SK-N-SH (cell line): ENCODE data around the gene PFDN5. TPM values are rescaled to one million over a fixed set of nuclear protein-coding genes. Genes with fewer than 3 reads are reported as not detected.

Experiments
- CHD2 ChIP-seq: fragments of 150-350 bp; IDR thresholded peaks from 2 replicates; pipeline ENCODE4 v1.6.1; 2018; ENCODE audit warnings: low read length; ENCODE audit not compliant: partially characterized antibody
- GABPA ChIP-seq: IDR thresholded peaks from 2 replicates; pipeline ENCODE4 v1.4.0; 2012; ENCODE audit warnings: low read depth, mild to moderate bottlenecking
- MEF2A ChIP-seq: IDR thresholded peaks from 2 replicates; pipeline ENCODE4 v1.4.0; 2012; ENCODE audit warnings: low read depth, borderline replicate concordance
- RAD21 ChIP-seq: IDR thresholded peaks from 2 replicates; pipeline ENCODE4 v1.6.1; 2012; ENCODE audit warnings: mild to moderate bottlenecking, low read length
- RCOR1 ChIP-seq: fragments of 150-350 bp; IDR thresholded peaks from 2 replicates; pipeline ENCODE4 v1.6.1; 2017; ENCODE audit warnings: antibody characterized with exemption, low read length
- TEAD4 ChIP-seq: IDR thresholded peaks from 2 replicates; pipeline ENCODE4 v1.4.0; 2012; ENCODE audit warnings: mild to moderate bottlenecking, borderline replicate concordance; ENCODE audit not compliant: insufficient read depth
- polyA plus RNA-seq, 3 experiments: library from polyadenylated mRNA; depleted of rRNA; stranded (reverse); fragments of >200 nt; gene quantifications; 2 replicates each; pipeline ENCODE4 v1.2.3, GENCODE V29; 2012
- TF ChIP-seq, protein P1 (sequence below): IDR thresholded peaks from 2 replicates; pipeline ENCODE4 v1.4.0; 2012; ENCODE audit warnings: low read depth, borderline replicate concordance
- TF ChIP-seq, protein P2 (sequence below): fragments of 150-350 bp; IDR thresholded peaks from 2 replicates; pipeline ENCODE4 v1.6.1; 2016; ENCODE audit warnings: mild to moderate bottlenecking, low read depth, low read length
- TF ChIP-seq, protein P3 (sequence below): IDR thresholded peaks from 2 replicates; pipeline ENCODE4 v1.6.1; 2012; ENCODE audit warnings: mild to moderate bottlenecking, low read depth, low read length, moderate library complexity
- TF ChIP-seq, protein P4 (sequence below): fragments of 150-350 bp; IDR thresholded peaks from 2 replicates; pipeline ENCODE4 v1.6.1; 2017; ENCODE audit warnings: antibody characterized with exemption, low read length, low read depth, borderline replicate concordance
- TF ChIP-seq, protein P5 (sequence below): fragments of 200-600 bp; sonication (generic); IDR thresholded peaks from 2 replicates; pipeline ENCODE4 v1.6.1; 2017; ENCODE audit warnings: antibody characterized with exemption, mild to moderate bottlenecking, moderate library complexity

Gene PFDN5
- polyA plus RNA-seq, 1 of the 3 experiments (the other 2 are of a cell fraction), result 1,198 TPM

DNA sequence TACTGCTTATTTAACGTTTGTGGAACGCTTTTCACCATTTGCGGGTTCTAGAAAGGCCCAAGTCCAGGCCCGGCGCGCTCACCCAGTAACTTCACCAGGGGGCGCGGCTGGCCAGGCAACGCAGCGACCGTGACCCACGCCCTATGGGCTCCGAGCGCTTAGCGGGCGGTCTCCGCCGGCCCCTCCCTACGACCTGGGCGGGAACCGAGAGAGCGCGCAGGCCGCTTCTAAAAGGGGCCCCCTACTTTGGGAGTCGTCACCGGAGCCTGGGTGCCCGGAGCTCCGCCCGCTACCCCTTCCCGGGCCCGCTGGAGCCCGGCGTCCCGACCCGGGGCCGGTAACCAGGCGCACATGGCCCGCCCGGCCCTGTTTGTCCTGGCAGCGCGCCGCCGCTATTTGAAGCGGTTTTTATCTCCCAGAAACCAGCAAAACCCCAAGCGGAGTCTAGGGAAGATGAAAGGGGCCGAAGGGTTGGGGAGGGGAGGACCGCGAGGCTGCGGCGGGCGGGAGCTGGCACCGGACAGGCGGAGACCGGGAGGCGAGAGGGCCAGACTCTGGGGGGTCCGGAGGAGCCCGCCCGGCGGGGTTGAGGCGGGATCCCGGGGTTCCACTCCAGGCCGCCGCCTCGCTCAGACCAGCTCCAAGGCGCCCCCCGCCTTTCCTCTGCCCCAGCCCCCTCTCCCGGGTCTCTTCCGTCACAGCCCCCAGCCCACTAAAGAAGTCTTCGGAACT is 29.6 kb downstream of the PFDN5 start (continued):
- TF ChIP-seq, protein P1, sequence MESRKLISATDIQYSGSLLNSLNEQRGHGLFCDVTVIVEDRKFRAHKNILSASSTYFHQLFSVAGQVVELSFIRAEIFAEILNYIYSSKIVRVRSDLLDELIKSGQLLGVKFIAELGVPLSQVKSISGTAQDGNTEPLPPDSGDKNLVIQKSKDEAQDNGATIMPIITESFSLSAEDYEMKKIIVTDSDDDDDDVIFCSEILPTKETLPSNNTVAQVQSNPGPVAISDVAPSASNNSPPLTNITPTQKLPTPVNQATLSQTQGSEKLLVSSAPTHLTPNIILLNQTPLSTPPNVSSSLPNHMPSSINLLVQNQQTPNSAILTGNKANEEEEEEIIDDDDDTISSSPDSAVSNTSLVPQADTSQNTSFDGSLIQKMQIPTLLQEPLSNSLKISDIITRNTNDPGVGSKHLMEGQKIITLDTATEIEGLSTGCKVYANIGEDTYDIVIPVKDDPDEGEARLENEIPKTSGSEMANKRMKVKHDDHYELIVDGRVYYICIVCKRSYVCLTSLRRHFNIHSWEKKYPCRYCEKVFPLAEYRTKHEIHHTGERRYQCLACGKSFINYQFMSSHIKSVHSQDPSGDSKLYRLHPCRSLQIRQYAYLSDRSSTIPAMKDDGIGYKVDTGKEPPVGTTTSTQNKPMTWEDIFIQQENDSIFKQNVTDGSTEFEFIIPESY, result 0 out of 2 replicates have a peak, but pooled peaks have one; percentile 30
- TF ChIP-seq, protein P2, sequence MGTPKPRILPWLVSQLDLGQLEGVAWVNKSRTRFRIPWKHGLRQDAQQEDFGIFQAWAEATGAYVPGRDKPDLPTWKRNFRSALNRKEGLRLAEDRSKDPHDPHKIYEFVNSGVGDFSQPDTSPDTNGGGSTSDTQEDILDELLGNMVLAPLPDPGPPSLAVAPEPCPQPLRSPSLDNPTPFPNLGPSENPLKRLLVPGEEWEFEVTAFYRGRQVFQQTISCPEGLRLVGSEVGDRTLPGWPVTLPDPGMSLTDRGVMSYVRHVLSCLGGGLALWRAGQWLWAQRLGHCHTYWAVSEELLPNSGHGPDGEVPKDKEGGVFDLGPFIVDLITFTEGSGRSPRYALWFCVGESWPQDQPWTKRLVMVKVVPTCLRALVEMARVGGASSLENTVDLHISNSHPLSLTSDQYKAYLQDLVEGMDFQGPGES, result no peak
- TF ChIP-seq RCOR1 (peak; percentile 55; the same call in 1 of the 2 replicates), GABPA (no peak), MEF2A (peak; percentile 13; the same call in 1 of the 2 replicates), TEAD4 (no peak), RAD21 (peak; percentile 89), CHD2 (peak; percentile 12)
- TF ChIP-seq, protein P3, sequence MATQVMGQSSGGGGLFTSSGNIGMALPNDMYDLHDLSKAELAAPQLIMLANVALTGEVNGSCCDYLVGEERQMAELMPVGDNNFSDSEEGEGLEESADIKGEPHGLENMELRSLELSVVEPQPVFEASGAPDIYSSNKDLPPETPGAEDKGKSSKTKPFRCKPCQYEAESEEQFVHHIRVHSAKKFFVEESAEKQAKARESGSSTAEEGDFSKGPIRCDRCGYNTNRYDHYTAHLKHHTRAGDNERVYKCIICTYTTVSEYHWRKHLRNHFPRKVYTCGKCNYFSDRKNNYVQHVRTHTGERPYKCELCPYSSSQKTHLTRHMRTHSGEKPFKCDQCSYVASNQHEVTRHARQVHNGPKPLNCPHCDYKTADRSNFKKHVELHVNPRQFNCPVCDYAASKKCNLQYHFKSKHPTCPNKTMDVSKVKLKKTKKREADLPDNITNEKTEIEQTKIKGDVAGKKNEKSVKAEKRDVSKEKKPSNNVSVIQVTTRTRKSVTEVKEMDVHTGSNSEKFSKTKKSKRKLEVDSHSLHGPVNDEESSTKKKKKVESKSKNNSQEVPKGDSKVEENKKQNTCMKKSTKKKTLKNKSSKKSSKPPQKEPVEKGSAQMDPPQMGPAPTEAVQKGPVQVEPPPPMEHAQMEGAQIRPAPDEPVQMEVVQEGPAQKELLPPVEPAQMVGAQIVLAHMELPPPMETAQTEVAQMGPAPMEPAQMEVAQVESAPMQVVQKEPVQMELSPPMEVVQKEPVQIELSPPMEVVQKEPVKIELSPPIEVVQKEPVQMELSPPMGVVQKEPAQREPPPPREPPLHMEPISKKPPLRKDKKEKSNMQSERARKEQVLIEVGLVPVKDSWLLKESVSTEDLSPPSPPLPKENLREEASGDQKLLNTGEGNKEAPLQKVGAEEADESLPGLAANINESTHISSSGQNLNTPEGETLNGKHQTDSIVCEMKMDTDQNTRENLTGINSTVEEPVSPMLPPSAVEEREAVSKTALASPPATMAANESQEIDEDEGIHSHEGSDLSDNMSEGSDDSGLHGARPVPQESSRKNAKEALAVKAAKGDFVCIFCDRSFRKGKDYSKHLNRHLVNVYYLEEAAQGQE, result no peak
- TF ChIP-seq, protein P4, sequence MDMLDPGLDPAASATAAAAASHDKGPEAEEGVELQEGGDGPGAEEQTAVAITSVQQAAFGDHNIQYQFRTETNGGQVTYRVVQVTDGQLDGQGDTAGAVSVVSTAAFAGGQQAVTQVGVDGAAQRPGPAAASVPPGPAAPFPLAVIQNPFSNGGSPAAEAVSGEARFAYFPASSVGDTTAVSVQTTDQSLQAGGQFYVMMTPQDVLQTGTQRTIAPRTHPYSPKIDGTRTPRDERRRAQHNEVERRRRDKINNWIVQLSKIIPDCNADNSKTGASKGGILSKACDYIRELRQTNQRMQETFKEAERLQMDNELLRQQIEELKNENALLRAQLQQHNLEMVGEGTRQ, result no peak
- TF ChIP-seq, protein P5, sequence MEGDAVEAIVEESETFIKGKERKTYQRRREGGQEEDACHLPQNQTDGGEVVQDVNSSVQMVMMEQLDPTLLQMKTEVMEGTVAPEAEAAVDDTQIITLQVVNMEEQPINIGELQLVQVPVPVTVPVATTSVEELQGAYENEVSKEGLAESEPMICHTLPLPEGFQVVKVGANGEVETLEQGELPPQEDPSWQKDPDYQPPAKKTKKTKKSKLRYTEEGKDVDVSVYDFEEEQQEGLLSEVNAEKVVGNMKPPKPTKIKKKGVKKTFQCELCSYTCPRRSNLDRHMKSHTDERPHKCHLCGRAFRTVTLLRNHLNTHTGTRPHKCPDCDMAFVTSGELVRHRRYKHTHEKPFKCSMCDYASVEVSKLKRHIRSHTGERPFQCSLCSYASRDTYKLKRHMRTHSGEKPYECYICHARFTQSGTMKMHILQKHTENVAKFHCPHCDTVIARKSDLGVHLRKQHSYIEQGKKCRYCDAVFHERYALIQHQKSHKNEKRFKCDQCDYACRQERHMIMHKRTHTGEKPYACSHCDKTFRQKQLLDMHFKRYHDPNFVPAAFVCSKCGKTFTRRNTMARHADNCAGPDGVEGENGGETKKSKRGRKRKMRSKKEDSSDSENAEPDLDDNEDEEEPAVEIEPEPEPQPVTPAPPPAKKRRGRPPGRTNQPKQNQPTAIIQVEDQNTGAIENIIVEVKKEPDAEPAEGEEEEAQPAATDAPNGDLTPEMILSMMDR, result peak; percentile 75
